GM18526 (cell line): ENCODE data around the gene TMPRSS11E.

Experiments used
- POLR2A ChIP-seq: IDR thresholded peaks from 3 replicates; pipeline ENCODE4 v1.6.1; 2011; ENCODE audit not compliant: insufficient read length; ENCODE audit errors: extremely low read depth

TMPRSS11E gene

GRCh38 chr4:68451246-68452211 lies 4.3 kb downstream of the TMPRSS11E start:
- no peak for TF ChIP-seq POLR2A

- no peak for TF ChIP-seq POLR2A
Measured at GRCh38 chr4:68460085-68460484, 12.8 kb downstream of the TMPRSS11E start.

- no peak for TF ChIP-seq POLR2A
Measured at GRCh38 chr4:68461790-68462189, 14.5 kb downstream of the TMPRSS11E start.

GRCh38 chr4:68462691-68463090 lies 15.4 kb downstream of the TMPRSS11E start:
- TF ChIP-seq POLR2A = no peak

GRCh38 chr4:68463796-68464195 lies 16.5 kb downstream of the TMPRSS11E start:
- no peak for TF ChIP-seq POLR2A

- TF ChIP-seq POLR2A = no peak
Measured at GRCh38 chr4:68465058-68465457, 17.8 kb downstream of the TMPRSS11E start.

- TF ChIP-seq POLR2A = no peak
Measured at GRCh38 chr4:68466185-68466584, 18.9 kb downstream of the TMPRSS11E start.

- no peak for TF ChIP-seq POLR2A
Measured at GRCh38 chr4:68466751-68467150, 19.5 kb downstream of the TMPRSS11E start.

- no peak for TF ChIP-seq POLR2A
Measured at GRCh38 chr4:68469482-68469881, 22.2 kb downstream of the TMPRSS11E start.

- no peak for TF ChIP-seq POLR2A
Measured at GRCh38 chr4:68476191-68476590, 28.9 kb downstream of the TMPRSS11E start.

GRCh38 chr4:68489338-68489737 lies 42.1 kb downstream of the TMPRSS11E start:
- no peak for TF ChIP-seq POLR2A

- no peak for TF ChIP-seq POLR2A
Measured at GRCh38 chr4:68490826-68491457, 43.7 kb downstream of the TMPRSS11E start.

- no peak for TF ChIP-seq POLR2A
Measured at GRCh38 chr4:68494688-68495087, 47.4 kb downstream of the TMPRSS11E start.

GRCh38 chr4:68498413-68499007 lies 51.2 kb downstream of the TMPRSS11E start:
- TF ChIP-seq POLR2A = no peak

- TF ChIP-seq POLR2A = no peak
Measured at GRCh38 chr4:68499021-68499420, 51.8 kb downstream of the TMPRSS11E start.

- no peak for TF ChIP-seq POLR2A
Measured at GRCh38 chr4:68518889-68519288, 71.6 kb downstream of the TMPRSS11E start.
